22Rv1 (cell line): ENCODE results near the gene ZSCAN12.

Experiments used
- ZFX ChIP-seq: fragments of 450-650 bp; IDR thresholded peaks from 2 replicates; pipeline ENCODE4 v1.6.1; 2017; ENCODE audit warnings: antibody characterized with exemption, borderline replicate concordance
- TF ChIP-seq, protein P1 (sequence below): fragments of 450-650 bp; IDR thresholded peaks from 2 replicates; pipeline ENCODE4 v1.5.1; 2017; ENCODE audit warnings: mild to moderate bottlenecking

DNA sequence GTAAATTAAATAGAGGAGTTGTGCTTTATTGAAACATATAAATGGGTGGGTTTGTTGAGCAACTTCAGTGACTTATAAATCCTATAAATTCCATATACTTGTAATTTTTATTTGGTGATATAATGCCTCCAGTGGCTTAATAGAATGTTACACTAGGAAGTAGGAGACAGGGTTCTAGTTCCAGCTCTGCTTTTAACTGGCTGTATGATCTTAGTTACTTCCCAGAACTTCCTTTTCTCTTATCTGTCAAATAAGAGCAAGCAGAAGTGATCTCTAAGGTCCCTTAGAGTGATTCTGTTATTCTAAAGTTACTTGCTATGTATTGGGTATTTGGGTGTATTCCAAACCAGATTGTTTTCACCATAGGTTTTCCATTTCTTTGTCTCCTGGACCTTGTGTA is 33.6 kb upstream of the ZSCAN12 start:
- TF ChIP-seq, protein P1, sequence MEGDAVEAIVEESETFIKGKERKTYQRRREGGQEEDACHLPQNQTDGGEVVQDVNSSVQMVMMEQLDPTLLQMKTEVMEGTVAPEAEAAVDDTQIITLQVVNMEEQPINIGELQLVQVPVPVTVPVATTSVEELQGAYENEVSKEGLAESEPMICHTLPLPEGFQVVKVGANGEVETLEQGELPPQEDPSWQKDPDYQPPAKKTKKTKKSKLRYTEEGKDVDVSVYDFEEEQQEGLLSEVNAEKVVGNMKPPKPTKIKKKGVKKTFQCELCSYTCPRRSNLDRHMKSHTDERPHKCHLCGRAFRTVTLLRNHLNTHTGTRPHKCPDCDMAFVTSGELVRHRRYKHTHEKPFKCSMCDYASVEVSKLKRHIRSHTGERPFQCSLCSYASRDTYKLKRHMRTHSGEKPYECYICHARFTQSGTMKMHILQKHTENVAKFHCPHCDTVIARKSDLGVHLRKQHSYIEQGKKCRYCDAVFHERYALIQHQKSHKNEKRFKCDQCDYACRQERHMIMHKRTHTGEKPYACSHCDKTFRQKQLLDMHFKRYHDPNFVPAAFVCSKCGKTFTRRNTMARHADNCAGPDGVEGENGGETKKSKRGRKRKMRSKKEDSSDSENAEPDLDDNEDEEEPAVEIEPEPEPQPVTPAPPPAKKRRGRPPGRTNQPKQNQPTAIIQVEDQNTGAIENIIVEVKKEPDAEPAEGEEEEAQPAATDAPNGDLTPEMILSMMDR: no peak
- no peak for TF ChIP-seq ZFX
